RWPE1 (cell line): ENCODE data around the gene TLDC2.
A peak's percentile ranks its signal among the peaks of the same experiment; 100 is the strongest.

Experiments used
- CTCF ChIA-PET: fragments of 350-600 bp; sonication (Branson Sonifier 250); formaldehyde crosslinking; extraction: SDS; loops from one replicate; lab custom pipeline; 2021; lab: Yijun Ruan, JAX
- POLR2A ChIA-PET: fragments of 400-600 bp; formaldehyde crosslinking; extraction: SDS; loops from one replicate; lab custom pipeline; 2020; ENCODE audit warnings: antibody characterized with exemption; ENCODE audit not compliant: low non-redundant PET; lab: Yijun Ruan, JAX
- DNase-seq: peaks from one replicate; pipeline ENCODE4 v3.0.0; 2012; ENCODE audit warnings: low spot score
- H3K27ac ChIP-seq: fragments of 450-650 bp; 2 replicates; pipeline ENCODE4 v1.5.1; 2017
- TF ChIP-seq, protein P1 (sequence below): fragments of 450-650 bp; conservative IDR thresholded peaks from 2 replicates; pipeline ENCODE4 v1.5.1; 2017; ENCODE audit warnings: low read depth, mild to moderate bottlenecking

TLDC2 gene

GRCh38 chr20:36875702-36876472 is at the start of gene TLDC2:
Gene TLDC2 (plus strand): TSS chr20:36876138. CDS start chr20:36876175, 37 bp downstream.
- ChIA-PET POLR2A (no interaction called here), CTCF (interaction anchor here (0.6 to 1.6 kb wide), 5 partner anchors 8 to 13 kb away, joined by 3 to 6 read pairs (median 4); a partner anchor contains a TSS)
- peak within 1 kb of the TSS; percentile 34 for H3K27ac ChIP-seq
- TF ChIP-seq, protein P1, sequence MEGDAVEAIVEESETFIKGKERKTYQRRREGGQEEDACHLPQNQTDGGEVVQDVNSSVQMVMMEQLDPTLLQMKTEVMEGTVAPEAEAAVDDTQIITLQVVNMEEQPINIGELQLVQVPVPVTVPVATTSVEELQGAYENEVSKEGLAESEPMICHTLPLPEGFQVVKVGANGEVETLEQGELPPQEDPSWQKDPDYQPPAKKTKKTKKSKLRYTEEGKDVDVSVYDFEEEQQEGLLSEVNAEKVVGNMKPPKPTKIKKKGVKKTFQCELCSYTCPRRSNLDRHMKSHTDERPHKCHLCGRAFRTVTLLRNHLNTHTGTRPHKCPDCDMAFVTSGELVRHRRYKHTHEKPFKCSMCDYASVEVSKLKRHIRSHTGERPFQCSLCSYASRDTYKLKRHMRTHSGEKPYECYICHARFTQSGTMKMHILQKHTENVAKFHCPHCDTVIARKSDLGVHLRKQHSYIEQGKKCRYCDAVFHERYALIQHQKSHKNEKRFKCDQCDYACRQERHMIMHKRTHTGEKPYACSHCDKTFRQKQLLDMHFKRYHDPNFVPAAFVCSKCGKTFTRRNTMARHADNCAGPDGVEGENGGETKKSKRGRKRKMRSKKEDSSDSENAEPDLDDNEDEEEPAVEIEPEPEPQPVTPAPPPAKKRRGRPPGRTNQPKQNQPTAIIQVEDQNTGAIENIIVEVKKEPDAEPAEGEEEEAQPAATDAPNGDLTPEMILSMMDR = no peak
- peak; percentile 70 for DNase-seq

DNA sequence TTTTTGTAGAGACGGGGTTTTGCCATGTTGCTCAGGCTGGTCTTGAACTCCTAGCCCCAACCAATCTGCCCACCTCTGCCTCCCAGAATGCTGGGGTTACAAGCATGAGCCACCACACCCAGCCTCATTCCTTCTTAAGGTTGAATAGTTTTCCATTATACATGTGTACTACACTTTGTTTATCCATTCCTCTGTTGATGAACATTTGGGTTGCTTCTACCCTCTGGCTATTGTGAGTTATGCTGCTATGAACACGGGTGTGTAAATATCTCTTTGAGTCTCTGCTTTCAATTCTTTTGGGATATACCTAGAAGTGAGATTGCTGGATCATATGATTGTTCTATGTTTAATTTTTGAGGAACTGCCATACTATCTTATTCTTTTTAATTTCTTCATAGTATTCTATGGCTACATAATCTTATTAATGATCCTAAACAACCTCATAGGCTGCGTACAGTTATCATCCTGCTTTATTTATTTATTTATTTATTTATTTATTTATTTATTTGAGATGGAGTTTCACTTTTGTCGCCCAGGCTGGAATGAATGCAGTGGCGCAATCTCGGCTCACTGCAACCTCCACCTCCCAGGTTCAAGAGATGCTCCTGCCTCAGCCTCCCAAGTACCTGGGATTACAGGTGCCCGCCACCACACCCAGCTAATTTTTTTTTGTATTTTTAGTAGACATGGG is 49.2 kb upstream of the TLDC2 start:
- POLR2A ChIA-PET = no interaction called here
- H3K27ac ChIP-seq = peak overlapping the region; percentile 41; the same call in 1 of the 2 replicates
- TF ChIP-seq, protein P1 = no peak
- CTCF ChIA-PET = interaction anchor here (1.3 to 1.9 kb wide), 2 partner anchors 10 to 18 kb away, joined by 3 to 8 read pairs; no protein-coding TSS in a partner anchor
- DNase-seq = no peak

- CTCF ChIA-PET = interaction anchor here (0.6 to 1.3 kb wide), 2 partner anchors 9 to 690 kb away, joined by 3 to 5 read pairs; no protein-coding TSS in a partner anchor
- TF ChIP-seq, protein P1 = no peak
- DNase-seq = no peak
- POLR2A ChIA-PET = no interaction called here
- peak overlapping the region; percentile 41 for H3K27ac ChIP-seq
Observed at GRCh38 chr20:36827541-36828279, 48.2 kb upstream of the TLDC2 start.

DNA sequence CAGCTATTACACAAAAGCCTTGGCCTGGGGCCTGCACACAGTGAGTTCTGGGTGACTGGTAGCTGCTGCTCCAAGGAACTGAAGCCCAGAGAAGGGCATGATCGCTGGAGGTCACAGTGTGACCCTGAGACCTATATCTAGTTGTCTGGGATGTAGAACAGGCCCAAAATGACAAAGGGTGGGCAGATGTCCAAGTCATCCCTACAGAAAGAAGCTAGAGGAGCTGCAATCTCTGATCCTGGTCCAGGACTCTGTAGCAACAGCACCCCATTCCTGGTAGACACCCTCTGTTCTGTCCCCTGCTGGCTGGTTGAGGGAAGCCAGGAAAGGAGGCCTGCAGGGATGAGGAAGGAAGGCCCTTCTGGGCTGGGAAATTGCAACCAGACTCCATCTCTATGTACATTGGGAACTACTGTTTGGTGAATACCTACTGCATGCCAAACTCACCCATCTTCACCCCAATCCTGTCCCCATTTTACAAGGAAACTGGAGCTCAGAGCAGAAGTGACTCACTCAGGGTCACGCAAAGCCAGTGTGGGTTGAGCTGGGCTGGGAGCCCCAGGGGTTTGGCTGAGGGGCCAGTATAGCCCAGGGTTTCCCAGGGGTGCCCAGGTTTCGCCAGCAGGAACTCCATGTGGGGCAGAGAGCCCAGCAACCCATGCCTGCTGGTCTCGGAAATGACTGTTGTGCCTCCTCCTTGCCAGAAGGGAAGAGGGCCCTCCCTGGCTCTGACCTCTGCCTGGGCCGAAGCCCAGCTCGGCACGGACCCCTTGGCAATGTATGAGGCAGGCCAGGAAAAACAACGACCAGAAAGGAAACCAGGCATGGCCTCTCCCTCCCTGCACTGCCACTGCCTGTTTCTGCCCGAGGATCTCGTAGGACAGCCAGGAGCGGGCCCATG is 44.9 kb upstream of the TLDC2 start:
- TF ChIP-seq, protein P1 = no peak
- POLR2A ChIA-PET = interaction anchor here (0.6 to 0.7 kb wide), 2 partner anchors 14 to 83 kb away, joined by 3 read pairs; no protein-coding TSS in a partner anchor
- CTCF ChIA-PET = interaction anchor here (0.9 to 1.5 kb wide), 4 partner anchors 13 to 55 kb away, joined by 3 read pairs; no protein-coding TSS in a partner anchor
- no peak for DNase-seq
- H3K27ac ChIP-seq = peak overlapping the region; percentile 97

GRCh38 chr20:36832791-36833190 is 43.1 kb upstream of the TLDC2 start:
- peak overlapping the region; percentile 97 for H3K27ac ChIP-seq
- CTCF ChIA-PET = interaction anchor here (1.1 kb wide), 1 partner anchor 12 kb away, joined by 9 read pairs; no protein-coding TSS in a partner anchor
- POLR2A ChIA-PET = no interaction called here
- TF ChIP-seq, protein P1 = no peak
- DNase-seq = no peak
